ENCODE results near the gene BOK.
A peak's percentile ranks its signal among the peaks of the same experiment; 100 is the strongest.
"Not testable (repeated sequence)": the region's sequence is repeated elsewhere in the genome, so short reads cannot be mapped to it uniquely, and the experiment has no call there.

The BOK gene

DNA sequence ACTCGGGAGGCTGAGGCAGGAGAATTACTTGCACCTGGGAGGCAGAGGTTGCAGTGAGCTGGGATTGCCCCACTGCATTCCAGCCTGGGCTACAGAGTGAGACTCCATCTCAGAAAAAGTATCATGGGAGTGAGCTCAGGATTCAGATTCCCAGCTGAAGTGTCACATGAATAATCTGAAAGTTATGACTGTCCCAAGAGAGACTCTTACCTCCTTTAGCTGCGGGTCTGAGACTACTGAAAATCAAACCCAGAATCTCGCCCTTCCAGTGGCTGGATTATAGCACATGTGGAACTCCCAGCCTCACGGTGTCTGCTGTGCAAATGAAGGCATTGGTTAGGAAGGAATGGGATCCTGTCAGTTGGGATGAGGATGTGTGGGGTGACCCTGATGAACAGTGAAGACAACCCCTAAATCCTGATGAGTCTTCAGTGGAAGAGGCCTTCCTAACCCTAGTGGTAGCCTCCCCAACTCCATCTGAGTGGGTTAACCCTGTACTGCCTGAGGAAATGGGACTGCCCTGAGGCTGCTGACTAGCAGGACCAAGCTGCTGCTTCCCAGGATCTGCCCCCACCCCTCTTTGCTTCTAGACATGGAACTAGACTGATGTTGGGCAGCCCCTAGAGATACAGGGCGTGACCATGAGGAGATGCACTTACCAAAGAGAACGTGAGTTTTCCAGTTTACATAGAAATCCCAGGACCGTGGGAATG lies 16.5 kb downstream of the BOK start:
- DNase-seq = no peak

DNA sequence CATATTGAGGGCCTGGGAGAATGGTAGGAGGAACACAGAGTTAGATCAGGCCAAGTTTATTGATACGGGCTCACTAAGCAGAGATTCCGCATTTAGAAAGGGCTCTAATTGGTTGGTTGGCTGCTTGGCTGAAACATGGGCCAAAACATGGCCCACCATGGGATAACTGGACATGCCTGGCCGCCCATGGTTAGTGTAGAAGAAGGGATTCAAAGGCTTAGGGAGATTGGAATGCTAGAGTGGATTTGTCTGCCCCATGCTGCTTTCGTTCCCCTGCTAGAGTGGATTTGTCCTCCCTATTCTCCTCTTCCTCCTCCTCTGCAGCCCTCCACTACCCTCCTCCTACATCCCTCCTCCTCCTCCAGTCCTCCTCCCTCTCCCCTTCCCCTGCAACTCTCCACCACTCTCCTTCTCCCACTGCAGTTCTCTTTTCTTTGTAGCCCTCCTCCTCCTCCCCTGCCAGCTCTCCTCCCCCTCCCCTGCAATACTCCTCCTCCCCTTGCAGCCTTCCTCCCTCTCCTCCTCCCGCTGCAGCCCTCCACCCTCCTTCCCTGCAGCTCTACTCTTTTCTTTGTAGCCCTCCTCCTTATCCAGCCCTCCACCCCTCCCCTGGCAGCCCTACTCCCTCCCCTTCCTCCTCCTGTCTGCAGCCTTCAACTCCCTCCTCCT lies 17.2 kb downstream of the BOK start:
- DNase-seq = no peak

DNA sequence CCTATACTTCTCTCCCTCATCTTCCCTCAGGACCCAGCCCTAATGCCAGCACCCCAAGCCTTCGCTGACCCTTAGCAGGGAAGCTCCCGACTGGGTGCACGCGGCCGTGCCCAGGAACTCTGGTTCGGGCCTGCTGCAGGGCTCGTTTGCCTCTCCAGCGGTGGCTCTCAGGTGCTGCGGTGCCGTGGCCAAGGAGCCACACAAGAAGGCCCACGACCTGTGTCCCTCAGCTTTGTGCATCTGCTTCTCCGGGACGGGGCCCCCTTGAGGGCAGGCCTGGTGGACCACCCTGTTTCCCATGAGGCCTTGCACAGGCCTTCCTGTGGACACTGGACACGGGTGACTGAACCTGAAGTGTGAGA lies 17.7 kb downstream of the BOK start:
- no peak for DNase-seq

DNA sequence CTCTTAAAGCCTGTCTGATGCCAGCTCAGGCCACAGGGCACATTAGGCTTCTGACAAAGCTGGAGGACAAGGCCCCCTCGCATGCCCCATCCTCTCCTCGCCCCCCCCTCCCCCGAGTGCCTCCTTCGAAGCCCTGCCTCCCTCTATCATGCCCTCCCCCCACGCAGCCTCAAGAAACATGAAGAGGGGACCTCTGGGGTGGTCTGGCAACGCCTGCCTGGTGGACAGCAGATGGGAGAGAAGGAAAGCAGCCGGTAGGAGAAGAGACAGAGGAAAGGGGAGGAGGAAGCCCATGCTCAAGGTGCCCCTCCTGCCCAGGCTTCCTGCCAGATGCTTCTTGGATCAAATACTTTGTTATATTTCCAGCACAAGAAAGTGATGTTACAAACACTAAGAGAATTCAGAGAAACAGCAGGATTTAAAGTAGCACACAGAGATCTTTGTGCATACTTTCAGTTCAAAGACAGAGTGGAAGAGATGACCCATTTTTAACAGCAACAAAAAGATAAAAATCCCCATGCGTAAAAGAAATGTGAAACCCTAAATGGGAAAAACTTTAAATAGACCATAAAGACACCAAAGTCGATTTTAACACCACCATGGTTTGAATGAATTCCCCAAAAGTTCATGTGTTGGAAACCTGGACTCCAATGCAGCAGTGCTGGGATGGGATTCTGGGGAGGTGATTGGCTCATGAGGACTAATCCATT lies 19.0 kb downstream of the BOK start:
- DNase-seq = no peak

DNA sequence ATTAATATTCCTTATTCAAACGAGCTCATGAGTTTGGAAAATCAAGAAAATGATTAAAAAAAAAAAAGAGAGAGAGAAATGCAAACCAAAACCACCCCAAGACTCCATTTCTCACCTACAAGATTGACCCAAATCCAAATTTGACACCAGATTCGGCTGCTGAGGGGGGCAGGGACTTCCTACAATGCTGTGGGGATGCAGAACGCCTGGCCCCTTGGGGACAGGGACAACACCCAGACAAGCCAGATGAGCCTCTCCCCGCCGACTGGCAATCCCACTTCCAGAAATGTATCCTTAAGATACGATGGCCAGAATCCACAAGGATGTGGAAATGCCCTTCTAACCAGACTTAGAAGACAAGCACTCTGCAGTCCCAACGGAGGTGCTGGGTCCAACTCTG lies 20.7 kb downstream of the BOK start:
- DNase-seq = no peak

DNA sequence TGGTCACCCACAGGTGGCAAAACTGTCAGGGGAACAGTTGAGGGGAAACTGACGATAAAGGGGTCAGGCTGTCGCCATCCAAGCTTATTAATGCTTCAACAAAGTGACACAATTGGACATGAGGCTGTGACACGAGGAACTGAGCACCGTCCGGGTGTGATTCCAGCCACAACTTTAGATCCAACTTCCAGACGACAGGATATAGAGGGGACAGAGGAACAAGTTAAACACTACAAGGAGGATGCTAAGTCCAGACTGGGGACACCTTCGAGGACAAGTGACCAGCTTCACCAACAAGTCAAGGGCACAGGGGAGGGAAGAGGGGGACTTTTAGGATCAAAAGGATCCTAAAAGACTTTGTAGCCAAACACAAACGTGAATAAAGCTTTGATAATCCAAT lies 23.8 kb downstream of the BOK start:
- no peak for DNase-seq

DNA sequence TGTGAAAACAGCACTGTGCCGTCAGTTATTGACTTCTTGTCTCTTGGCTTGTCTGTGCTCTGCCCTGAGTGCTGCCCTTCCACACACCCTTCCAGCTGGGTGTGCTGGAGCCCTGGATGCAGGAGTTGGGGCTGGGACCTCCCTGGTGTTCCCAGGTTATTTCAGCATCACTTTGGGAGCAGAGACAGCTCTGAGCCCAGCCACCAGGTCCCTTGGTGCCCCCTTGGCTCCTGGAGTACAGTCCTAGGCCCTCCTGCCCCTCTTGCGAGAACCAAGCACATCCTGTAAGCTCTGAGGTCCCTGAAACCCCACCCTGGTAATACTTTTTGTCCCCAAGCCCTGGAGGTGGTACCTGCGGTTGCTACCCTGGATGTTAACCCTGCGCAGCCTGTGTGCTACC lies 24.3 kb downstream of the BOK start:
- no peak for DNase-seq

DNA sequence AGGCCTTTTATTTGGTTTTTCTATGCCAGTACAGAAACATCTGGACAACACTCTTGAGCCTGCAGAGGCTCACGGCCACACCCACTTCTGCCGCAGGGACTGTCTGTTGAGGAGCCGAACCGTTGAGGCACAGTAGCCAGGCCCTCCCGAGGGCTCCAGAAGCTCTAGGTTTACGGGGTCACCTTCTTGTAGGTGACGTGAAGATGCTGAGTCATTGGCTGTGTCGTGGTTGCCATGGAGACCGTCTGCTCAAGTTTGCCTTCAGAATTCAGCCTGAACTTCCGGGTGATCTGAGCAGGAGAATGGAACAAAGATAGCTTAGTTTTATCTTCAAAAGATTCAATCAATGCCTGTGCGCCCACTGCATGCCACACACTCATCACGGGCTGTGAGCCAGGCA lies 25.9 kb downstream of the BOK start:
- DNase-seq = no peak

DNA sequence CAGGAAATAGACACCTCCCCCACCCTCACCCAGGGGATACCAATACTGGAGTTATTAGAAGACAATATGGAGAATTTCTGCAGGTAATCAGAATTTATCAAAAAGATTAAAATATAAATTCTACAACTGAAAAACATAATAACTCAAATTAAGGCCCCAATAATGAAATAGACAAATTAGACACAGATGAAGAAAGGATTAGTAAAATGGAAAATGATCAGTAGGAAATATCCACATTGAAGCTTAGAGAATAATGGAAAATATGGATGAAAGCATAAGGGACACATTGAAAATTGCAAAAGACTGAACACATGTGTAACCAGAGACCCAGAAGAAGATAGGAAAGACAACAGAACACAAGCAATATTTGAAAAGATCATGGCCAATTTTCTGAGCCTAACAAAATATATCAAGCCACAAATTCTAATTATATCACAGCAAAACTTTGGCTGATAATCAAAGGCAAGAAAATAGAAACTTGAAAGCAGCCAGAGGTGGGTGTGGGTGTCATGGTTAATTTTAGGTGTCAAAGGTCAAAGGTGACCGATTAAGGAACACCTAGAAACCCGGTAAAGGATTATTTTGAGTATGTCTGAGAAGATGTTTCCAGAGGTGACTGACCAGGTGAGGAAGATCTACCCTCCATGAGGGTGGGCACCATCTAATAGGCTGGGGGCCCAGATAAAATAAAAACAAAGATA lies 28.2 kb downstream of the BOK start:
- no peak for DNase-seq

DNA sequence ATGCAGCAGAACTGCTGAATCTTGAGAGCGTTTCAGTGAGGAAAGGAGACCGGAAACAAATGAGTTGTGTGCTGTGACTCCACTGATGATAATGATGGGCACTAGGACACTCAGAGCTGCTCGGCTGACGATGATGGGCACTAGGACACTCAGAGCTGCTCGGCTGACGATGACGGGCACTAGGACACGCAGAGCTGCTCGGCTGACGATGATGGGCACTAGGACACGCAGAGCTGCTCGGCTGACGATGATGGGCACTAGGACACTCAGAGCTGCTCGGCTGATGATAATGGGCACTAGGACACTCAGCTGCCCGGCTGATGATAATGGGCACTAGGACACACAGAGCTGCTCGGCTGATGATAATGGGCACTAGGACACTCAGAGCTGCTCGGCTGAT lies 31.3 kb downstream of the BOK start:
- not testable (repeated sequence) for DNase-seq

DNA sequence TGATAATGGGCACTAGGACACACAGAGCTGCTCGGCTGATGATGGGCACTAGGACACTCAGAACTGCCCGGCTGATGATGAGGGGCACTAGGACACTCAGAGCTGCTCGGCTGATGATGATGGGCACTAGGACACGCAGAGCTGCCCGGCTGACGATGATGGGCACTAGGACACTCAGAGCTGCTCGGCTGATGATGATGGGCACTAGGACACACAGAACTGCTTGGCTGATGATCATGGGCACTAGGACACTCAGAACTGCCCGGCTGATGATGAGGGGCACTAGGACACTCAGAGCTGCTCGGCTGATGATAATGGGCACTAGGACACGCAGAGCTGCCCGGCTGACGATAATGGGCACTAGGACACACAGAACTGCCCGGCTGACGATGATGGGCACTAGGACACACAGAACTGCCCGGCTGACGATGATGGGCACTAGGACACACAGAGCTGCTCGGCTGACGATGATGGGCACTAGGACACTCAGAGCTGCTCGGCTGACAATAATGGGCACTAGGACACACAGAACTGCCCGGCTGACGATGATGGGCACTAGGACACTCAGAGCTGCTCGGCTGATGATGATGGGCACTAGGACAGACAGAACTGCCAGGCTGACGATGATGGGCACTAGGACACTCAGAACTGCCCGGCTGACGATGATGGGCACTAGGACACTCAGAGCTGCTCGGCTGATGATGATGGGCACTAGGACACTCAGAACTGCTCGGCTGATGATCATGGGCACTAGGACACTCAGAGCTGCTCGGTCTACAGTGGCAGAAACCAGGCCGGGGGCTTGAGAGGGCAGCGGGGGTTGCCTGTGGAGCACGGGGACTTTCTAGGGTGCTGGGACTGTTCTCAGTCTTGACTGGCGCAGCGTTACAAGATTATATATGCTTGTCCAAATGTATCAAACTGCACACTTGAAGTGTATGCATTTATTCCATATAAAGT lies 32.2 kb downstream of the BOK start:
- not testable (repeated sequence) for DNase-seq

DNA sequence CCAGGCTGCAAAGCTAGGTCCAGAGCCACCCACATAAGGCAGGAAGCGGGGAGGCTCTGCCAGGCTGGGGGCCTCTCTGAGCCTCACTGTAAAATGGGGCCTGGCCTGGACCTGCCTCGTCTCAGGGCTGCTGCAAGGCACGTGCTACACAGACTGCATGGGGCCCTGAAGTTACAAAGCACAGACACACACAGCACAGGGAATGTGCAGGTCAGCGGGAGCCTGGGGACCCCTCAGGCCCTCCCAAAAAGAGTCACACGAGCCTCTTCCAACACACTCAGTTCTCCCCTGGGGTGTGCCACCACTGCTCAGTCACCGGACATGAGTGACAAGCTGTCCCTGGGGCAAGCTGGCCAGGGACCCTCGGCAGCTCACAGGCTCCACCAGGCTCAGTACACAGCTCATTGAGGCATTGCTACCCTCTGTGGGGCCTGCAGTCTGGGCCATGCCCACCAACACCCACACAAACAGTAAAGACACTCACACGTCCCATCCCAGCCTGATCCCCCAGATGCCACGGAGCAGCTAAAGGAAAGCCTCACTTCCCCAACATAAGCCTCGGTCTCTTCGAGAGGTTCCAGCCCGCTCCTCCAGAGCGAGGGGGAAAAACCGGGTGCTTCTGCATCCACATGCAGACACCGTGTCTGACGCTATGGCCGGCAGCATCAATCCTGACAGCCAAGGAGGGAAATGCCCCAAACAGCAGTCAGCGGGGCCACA lies 33.7 kb downstream of the BOK start:
- DNase-seq = no peak

DNA sequence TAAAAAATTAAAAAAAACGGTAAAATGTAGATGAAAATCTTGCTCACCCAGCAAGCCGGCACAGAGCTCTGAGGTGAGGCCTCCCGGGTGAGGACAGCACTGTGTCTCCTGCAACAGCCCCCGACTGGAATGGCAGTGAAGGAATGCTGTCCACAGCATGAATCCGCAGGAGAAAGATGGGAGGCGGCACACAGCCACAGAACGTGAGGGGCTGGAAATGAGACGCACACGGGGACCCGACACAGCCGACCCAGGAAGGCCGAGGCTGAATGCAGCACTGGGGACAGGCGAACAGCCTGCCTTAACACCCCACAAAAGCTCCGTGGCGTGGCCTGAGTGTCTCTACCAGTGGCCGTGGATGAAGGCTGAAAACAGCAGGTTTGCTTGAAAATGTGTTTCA lies 34.7 kb downstream of the BOK start:
- no peak for DNase-seq

DNA sequence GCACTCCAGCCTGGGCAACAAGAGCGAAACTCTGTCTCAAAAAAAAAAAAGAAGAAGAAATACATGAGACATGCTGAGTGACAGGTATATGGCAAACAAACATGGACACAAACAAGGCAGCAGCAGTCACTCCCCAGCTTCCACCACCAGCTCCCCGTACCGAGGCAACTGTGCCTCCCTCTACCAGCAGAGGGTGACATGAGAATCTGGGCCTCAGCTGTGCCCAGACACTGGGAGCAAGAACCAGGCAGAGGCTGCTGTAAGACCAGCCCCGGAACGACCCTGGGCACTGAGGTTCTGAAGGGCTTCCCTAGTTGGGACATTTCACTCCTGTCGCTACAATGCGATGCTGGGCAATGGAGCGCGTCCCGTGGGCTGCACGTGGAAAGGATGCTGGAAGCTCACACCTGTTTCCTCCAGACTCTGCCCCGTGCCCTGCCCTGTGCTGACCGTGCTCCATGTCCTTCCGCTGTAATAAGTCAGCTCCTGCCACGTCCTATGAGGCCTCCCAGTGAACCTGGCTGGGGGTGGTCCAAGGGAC lies 37.1 kb downstream of the BOK start:
- no peak for DNase-seq

DNA sequence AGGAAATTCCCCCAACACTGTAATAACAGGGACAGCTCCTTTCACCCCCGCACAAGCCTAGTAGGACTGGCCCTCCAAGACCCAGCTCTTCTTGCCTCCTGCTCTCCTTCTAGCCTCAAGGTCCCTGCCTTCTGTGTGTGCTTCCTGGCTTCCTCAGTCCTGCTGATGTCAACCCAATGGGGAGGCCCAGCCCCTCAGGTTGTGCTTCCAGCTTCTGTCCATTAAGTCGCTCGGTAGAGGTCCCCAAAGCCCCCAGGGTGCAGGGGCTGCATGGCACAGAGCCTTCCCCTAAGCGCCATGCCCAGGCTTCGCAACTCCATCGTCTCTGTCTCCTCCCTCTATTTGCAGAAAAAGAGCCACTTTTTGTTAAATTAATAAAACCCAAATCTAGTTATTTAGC lies 39.0 kb downstream of the BOK start:
- no peak for DNase-seq

DNA sequence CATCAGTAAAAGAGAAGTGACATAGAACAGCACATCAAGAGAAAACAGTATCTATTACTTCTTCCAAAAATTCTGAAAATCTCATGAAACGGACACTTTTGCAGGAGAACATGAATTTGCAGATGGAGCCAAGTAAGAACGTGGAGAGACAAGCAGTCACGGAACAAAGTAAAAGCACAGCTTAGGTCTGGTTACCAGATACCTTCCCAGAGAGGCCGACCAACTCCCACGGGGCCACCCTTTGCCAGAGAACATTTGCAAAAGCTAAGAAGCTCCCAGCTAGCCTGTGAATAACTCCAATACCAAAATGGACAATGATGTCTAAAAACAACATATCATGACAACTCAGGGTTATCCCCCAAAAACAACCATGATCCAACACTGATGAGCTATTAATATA lies 39.5 kb downstream of the BOK start:
- DNase-seq = no peak

DNA sequence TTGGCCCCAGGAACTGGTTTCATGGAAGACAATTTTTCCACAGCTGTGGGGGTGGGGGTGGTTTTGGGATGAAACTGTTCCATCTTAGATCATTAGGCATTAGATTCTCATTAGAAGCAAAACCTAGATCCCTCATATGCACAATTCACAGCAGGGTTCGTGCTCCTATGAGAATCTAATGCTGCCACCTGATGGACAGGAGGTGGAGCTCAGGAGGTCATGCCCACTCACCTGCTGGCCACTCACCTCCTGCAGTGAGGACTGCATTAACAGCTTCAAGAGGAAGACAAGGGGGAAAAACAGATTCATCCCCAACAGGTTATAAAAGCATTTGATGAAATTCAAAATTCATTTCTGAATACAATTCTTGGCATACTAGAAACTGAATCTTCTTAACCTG lies 39.9 kb downstream of the BOK start:
- peak; percentile 3 for DNase-seq

DNA sequence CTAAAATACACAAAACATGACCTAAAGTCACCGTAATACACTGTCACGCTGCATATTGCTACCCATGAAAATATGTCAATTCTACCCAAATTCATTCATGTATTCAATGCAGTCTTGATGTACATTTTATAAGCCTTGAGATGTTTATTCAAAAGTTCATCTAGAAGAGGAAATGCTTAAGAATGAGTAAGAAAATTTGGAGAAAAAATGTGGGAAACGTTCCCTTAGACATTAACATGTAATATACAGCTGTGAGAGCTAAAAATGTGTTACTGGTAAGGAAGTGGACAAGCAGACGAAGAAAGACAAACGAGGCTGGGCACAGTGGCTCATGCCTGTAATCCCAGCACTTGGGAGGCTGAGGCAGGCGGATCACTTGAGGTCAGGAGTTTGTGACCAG lies 41.1 kb downstream of the BOK start:
- no peak for DNase-seq

DNA sequence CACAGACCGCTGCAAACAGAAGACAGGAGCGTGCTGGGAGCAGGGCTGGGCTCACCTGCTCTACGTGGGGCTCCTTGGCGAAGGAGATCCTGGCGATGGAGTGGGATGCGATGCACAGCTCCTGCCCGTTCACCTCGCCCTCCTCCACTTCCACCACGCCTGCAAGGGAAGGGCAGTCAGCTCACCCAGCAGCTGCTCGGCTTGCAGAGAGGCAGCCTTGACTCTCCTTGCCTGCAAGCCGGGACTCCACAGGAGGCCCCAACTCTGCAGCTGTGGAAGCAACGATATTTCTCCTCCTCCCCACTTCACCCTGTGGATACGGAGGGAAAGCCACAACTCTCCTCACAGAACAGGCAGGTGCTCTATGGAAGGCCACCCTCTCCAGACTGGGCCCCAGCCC lies 43.3 kb downstream of the BOK start:
- no peak for DNase-seq

DNA sequence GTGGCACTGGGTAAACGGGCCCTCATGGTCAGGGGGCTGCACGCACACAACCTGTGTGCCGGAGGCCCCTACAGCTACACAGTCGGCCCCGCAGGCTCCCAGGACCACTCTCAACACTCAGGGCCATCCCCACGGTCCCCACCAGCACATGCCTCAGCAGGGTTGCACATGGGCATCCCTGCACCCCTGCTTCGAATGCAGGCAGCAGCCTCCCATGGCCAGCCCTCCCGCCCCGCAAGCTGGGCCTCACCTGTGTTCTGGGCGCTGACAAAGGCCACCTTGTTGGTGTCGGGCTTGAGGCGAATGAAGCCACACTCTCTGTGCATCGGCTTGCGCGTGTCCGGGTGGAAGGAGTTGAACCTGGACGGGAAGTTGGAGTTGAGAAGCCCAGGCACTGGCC lies 44.2 kb downstream of the BOK start:
- DNase-seq = no peak

DNA sequence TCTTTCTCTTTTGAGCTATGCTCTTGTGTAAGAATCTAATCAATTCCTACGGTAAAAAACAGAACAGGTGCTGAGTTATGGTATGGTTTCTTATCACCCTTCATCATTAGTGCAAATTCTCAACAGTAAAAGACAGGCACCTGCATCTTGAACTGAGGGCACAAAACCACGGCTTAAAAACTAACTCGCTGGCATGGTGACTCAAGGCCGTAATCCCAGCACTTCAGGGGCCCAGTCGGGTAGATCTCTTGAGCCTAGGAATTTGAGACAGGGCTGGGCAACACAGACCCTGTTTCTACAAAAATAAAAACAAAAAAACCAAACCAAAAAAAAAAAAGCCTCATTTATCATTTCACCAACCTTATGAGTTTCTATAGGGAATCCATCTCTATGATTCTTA lies 45.1 kb downstream of the BOK start:
- DNase-seq = no peak

DNA sequence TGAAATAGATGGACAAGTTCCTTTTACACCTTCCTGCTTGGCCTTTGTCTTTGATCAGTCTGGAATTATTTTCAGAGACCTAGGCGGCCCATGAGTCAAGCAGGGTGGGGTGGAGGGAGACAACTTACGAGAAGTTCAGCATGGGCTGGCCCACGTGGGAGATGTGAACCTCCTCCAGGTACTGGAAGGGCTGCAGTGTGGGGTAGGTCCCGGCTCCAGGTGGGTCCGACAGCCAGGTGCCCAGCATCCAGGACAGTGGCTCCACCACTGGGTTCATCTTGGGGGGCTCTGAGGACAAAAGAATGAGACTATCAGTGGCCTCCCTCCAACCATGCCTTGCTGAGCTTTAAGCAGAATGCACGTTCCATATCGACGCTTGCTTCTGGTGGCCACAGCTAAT lies 47.6 kb downstream of the BOK start:
- DNase-seq = no peak

All from NCI-H774 (cell line).